Activated T-cell treated with anti-CD3 and anti-CD28 coated beads for 4 hours (primary cell): ENCODE results near the gene RELN.
"Not testable (repeated sequence)": the region's sequence is repeated elsewhere in the genome, so short reads cannot be mapped to it uniquely, and the experiment has no call there.

ENCODE experiments used
- DNase-seq: peaks from one replicate; pipeline ENCODE4 v3.0.0-alpha.2; 2020

RELN gene

DNA sequence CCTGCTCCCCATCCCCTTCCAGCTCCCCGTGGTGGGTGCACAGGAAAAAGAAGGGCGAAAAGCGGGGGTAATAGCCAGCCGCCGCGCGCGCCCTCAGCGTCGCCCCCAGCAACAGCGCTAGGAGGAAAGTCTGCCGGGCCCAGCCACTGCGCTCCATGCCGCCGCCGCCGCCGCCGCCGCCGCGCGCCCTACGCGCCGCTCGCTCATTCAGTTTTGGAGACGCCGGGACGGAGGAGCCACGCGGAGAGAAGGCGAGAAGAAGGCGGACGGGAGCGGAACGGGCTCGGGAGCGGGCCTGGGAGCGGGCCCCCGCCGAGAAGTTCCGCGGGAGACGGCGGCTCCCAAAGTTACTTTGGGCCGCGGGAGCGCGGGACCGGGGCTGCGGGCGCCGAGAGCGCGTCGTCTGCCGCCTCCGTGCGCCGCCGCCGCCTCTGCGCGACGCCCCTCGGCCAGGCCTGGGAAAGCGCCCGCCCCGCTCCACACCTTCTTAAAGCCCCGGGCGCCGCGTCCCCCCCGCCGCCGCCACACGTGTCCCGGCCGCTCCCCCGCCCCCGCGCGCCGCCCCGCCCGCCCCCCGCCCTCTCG, at the start of gene RELN:
TSS of gene RELN (minus strand) at position 459 of the 585 bp plus-strand sequence. CDS start at position 157, 302 bp downstream.
- DNase-seq: no peak

DNA sequence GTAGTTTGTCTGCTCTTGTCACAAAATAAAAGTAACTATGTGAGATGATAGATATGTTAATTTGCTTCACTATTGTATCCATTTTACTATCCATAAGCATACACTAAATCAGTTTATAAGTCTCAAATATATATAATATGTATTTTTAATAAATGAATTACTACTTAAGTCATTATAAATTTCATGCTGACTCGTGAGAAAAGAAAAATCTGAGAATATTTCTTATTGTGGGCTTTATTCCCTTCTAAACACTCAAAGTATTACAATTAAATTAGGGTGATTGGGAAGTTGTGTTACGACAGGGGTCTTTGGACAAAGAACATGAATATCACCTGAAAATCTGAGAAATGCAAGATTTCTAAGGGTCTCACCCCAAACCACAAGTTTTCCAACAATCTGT, 48.7 kb upstream of the RELN start:
- no peak for DNase-seq

- DNase-seq: not testable (repeated sequence)
Observed at GRCh38 chr7:104036889-104037288, 47.4 kb upstream of the RELN start.

- no peak for DNase-seq
Observed at GRCh38 chr7:104035351-104035750, 45.9 kb upstream of the RELN start.

- no peak for DNase-seq
Observed at GRCh38 chr7:104034679-104035078, 45.2 kb upstream of the RELN start.

DNA sequence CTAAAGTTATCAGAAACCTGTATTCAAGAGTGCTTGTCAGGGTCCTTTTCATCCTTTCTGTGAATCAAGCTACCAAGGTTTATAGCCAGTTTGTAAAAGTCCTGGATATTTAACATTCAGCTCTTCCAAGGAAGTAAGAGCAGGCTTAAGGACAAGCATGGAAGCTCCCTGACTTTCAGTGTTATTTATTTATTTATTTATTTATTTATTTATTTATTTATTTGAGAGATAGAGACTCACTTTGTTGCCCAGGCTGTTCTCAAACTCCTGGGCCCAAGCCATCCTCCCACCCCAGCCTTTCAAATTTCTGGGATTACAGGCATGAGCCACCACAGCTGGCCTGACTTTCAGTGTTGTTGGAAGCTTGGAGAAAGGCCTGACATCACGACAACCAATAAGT, 44.4 kb upstream of the RELN start:
- DNase-seq: no peak

DNA sequence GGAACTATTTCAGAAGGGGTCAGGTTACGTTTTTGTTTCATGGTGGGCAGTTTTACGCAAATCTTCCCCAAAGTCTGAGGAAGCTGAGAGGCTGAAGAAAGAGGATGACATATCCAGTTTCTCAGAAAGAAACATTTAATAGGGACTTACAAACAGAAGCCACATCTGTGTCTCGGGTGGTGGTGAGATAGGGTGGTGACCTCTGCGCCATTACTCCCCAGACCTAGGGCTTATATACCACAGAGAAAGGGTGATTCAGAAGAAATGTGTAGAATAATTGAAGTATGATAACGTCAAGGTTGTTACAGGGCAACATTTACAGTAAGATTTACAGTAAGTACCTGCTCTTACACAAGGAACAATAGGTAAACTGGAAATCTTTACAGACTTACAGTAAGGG, 43.0 kb upstream of the RELN start:
- DNase-seq: no peak

DNA sequence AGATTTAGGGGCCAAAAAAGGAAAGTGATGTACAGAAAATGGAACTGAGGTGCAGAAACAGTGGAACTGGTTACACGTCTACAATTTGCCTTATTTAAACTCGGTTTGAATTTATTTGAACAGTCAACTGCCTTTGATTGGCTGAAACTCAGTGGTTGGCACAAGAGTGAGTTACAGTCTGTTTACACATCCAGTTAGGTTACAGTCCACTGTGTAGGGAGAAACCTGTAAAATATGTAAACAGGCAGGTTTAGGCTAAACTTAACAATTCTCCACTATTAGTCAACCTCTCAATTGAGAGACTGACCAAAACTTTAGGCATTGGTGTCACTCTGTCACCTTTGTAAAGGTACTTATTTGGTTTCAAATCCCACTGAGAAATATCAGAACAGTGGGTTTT, 40.3 kb upstream of the RELN start:
- DNase-seq: no peak

- no peak for DNase-seq
Observed at GRCh38 chr7:104024632-104025031, 35.2 kb upstream of the RELN start.

DNA sequence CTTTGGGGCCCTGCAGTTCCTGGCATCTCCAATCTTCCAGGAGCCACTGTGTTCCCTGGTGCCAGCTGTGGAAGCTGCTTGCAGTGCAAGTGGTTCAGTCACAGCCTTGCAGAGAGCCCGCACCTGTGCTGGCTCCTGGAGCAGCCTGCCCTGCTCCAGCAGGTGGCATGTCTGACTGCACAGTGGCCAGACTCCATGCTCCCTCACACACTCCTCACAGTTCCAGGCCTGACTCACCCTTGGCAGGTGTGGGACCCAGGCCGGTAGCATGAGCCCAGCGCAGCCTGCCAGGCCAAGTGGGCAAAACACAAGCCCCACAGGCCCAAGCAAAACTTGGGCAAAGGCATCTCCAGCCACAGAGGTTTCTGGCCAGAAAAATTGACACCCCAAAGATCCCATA, 33.6 kb upstream of the RELN start:
- DNase-seq: no peak

- no peak for DNase-seq
Observed at GRCh38 chr7:104018425-104018824, 29.0 kb upstream of the RELN start.

DNA sequence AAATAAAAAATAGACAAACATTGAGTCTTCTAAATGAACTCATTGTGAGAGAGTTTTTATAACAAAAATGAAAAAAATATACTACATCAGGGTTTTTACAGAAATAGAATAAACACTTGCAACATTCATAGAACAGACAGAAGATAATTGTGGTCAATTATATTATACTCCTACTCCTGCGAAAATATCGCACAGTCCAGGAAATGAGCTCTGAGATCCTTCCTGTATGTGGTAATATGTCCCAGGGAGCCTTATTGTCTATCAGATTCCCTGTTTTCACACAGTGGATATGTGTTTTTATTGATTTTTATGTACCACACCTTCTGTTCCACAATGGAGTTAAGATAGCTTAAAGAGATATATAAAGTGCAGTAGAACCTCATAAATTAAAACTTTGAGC, 27.5 kb upstream of the RELN start:
- no peak for DNase-seq

- DNase-seq: no peak
Observed at GRCh38 chr7:104012835-104013234, 23.4 kb upstream of the RELN start.

- DNase-seq: no peak
Observed at GRCh38 chr7:104011829-104012228, 22.4 kb upstream of the RELN start.

- no peak for DNase-seq
Observed at GRCh38 chr7:104010052-104010909, 20.8 kb upstream of the RELN start.

- no peak for DNase-seq
Observed at GRCh38 chr7:104008107-104008506, 18.6 kb upstream of the RELN start.

- no peak for DNase-seq
Observed at GRCh38 chr7:104007614-104008013, 18.2 kb upstream of the RELN start.

DNA sequence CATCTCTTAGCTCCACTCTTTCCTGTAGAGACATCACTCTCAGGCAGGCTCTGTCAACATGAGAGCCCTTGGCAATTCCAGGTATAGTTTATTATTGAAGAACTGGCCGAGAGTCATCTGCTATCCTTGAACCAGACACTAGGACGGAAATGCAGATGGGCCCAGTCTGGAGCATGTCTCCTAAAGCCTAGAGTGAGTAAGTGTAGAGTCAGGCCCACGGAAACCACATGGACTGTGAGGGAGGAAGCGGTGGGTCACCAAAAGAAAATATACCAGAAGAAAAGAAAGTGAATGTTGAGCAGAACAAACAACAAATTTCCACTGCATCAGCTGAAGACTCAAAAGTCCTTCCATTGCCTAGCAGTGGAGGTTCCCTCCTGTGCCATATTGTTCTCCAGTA, 15.7 kb upstream of the RELN start:
- DNase-seq: no peak

- no peak for DNase-seq
Observed at GRCh38 chr7:103996639-103997038, 7.2 kb upstream of the RELN start.

DNA sequence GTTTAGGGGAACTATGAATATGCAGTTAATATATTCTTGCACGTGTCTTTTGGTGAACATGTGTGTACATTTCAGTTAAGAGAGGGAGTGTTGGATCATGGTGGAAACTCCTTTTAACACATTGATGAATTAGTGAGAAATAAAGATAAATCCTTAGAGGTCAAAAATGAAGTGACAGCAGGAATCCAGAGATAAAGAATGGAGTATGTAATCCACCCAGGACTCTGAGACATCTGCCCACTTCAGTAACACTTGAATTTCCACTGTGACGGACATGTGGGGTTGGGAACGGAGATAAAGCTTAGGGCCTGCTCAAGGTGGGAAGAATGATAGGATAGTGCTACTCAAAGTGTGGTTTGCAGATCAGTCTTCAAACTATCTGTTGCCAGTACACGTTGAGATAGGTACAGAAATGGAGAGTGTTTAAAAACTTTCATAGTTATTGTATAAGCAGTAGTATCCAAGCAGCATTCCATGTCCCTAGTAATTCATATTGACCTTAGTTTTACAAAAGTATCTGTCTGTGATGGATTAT, 6.6 kb upstream of the RELN start:
- DNase-seq: no peak

- no peak for DNase-seq
Observed at GRCh38 chr7:103995554-103995953, 6.1 kb upstream of the RELN start.

DNA sequence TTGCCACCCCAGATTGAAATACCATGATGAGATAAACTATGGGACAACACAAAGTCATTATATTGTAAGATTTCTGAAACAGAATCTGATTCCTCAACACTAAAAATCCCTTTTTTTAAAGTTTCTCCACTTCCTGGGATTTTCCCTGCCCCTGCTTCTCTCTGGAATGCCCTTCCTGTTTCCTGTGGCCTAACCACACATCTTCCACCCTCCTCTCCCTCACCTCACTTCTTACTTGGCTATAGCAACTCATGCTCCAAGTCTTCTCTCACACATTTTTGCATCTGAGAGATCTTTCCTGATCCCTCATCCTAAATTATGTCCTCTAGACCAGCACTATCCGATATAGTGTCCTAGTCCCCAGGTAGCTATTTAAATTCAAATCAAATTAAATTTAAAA, 4.1 kb upstream of the RELN start:
- DNase-seq: no peak

DNA sequence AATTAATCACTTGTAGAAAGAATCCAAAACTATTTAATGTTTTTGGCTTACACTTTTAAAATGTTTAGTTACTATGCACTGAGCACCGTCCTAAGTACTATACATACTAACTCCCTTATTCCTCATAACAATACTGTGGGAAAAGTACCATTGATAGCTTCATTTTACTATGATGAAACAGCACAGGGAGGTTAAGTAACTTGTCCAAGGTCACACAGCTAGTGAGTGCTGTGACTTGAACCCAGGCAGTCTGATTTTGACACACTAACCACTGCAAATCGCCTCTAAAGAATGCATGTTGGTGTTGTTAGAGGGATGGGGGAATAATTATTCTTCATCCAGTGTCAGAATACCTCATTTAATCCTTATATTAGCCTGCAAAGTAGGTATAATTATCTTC, 1.9 kb upstream of the RELN start:
- DNase-seq: no peak

- no peak for DNase-seq
Observed at GRCh38 chr7:103990991-103991390, 1.5 kb upstream of the RELN start.
